HL-60/S4 treated with retinoic acid at 250 ng/mL for 4 days and 3 days (cell line): ENCODE measurements around the gene HNF1A.

Experiments used
- in situ Hi-C: fragments of 300-500 bp; cut with MboI; formaldehyde crosslinking; loops from 2 replicates; pipeline ENCODE4 v1.7.0; 2022; ENCODE audit warnings: low sequenced_read_pairs

Gene HNF1A

DNA sequence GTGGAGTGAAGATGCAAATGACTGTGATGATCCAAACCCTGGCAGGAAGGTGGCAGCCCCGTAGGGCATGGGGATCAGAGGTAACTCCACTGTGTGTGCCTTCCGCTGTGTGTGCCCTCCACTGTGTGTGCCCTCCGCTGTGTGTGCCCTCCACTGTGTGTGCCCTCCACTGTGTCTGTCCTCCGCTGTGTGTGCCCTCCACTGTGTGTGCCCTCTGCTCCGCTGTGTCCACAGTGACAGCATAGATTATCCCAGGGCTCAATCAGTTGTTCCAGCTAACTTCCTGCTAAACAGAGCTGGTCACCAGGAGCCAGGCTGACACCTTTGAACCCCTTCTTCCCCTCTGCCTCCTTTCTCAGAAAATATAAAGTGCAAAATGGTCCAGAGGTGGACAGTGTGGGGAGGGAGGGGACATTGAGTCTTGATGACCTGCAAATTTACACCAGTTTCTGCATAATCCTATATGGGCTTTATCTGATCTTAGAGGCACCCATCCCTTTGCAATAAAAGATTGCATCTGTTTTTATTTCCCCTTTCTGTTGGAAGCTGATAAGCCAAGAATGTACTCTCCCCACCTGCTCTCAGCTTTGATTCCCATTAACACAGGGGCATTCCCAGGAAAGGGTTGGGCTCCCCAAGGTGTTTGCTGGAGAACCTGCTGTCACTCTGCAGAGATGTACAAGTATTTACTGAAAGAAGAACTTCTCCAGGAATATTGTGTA, 21.6 kb upstream of the HNF1A start:
- in situ Hi-C loops: loop anchor here (25.0 kb wide), 1 partner anchor 369 kb away; the partner anchor contains the start of gene POP5

DNA sequence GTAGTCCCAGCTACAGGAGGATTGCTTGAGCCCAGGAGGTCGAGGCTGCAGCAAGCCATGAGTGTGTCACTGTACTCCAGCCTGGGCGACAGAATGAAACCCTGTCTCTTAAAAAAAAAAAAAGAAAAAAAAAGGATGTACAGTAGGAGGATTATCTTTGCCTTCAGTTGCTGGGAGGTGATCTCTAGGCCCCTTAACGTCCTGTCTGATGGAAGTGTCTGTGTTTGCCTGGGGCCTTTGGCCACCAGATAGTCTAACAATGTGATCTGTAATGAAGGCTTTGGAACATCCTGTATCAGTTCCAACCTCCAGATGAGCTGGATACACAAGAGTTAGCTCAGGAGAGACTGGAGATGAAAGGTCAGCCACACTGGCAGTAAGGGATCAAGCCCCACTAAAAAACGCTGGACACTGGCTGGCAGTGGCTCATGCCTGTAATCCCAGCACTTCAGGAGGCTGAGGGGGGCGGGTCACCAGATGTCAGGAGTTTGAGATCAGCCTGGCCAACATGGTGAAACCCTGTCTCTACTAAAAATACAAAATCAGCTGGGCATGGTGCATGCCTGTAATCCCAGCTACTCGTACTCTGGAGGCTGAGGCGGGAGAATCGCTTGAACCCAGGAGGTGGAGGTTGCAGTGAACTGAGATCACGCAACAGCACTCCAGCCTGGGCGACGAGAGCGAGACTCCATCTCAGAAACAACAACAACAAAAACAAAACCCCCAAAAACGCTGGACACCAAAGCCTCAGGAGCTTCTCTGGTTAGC, 19.0 kb upstream of the HNF1A start:
- in situ Hi-C loops: loop anchor here (25.0 kb wide), 1 partner anchor 372 kb away; the partner anchor contains the start of gene POP5

DNA sequence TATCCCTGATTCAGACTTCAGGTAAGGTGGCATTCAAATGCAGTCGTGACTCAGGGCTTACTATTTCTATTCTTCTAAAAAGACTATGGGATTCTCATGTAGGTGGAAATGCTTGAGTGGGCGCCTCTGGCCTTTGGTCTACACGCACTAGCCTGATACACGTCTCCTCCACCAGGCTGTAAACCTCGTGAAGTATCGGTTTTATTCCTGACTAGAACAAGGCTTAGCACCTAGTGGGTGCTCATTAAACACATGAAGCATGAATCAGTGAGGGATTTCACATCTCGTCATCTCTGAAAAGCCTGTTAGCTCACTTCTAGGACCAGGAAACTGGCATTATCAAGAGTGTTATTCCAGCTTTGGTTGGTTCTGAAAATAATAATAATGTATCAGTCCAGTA, 17.7 kb upstream of the HNF1A start:
- in situ Hi-C loops: loop anchor here (25.0 kb wide), 1 partner anchor 373 kb away; the partner anchor contains the start of gene POP5

DNA sequence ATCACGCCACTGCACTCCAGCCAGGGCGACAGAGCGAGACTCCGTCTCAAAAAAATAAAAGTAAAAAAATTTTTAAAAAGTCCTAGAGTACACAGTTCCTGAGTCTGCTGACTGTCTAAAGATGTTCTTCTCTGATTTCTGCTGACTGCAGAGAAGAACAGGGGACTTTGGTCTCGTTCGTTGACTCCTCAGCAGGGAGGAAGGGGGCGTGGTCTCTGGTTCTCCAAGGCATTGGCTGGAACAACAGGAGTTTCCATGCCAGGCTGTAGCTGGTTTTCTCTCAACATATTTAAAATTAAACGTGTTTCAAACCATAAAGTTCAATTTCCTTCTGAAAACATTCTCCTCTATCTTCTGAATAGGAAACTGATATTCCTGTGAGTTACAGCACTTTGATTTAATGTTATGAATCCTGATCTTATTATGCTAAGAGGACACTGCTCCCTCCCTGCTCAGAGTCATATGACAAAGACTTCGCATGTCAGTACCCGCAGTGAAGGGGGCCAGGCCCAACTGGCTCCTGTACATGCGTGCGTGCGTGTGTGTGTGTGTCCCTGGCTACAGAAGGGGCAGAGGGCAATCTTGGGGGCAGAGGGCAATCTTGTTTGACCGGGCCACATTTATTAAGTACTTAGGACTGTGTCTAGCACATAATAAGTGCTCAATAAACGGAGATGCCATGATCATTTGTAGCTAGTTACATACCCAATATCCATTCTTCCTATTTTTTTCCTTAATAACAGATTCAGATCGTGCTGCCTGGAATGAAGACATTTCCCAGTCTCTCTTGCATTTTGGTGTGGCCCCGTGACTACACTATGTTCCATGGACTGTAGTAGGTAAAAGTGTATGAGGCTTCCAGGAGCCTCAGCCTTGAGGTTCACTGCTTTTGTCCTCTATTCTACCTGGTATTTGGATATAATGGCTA, 16.5 kb upstream of the HNF1A start:
- in situ Hi-C loops: loop anchor here (25.0 kb wide), 1 partner anchor 375 kb away; the partner anchor contains the start of gene POP5

DNA sequence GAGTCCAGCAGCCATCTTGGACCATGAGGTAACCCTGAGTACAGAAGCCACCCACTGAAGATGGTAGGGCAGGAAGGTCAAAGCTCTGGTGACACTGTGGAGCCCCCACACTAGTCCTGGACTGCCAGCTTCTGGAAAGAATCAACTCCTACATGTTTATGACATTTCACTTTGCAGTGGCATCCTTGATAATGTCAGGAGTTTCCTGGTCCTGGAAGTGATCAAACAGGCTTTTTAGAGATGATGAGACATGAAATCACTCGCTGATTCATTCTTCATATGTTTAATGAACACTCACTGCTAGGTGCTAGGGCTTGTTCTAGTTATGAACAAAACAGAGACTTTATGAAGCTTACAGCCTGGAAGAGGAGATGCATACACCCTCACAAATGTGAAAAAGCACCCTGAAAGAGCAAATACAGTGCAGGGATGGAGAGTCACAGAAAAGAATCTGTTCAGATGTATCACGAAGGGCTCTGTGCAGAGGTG, 15.8 kb upstream of the HNF1A start:
- in situ Hi-C loops: loop anchor here (25.0 kb wide), 1 partner anchor 375 kb away; the partner anchor contains the start of gene POP5

DNA sequence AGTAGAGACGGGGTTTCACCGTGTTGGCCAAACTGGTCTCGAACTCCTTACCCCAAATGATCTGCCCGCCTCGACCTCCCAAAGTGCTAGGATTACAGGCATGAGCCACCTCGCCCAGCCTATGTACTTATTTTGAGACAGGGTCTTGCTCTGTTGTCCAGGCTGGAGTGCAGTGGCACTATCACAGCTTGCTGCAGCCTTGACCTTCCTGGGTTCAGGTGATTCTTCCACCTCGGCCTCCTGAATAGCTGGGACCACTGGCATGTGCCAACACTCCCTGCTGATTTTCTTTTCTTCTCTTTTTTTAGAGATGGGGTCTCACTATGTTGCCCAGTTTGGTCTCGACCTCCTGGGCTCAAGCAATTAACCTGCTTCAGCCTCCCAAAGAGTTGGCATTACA, 14.0 kb upstream of the HNF1A start:
- in situ Hi-C loops: loop anchor here (25.0 kb wide), 1 partner anchor 377 kb away; the partner anchor contains the start of gene POP5

DNA sequence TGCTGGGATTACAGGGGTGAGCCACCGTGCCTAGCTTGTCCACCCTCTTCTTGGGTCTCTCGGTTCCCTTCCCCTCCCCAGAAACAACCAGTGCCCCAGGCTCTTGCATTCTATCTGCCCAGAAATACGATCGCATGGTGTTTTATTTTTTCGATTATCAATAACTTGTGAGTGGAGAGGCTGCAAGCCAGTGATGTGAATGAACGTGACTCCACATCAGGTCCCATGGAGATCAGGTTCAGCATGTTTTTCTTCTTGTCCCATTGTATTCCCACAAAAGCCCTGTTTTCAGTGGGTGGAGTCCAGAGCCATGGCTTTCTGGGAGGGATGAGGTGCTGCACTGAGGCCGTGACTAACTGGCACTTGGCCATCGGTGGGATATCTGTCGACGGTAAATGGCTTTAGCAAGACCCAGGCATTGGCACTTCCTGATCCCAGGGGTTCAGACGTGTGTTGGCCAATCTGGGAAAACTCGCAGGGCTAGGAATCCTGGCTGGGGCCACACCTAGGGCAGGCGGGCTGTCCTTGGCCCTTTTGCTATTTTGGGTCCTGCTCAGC, 12.7 kb upstream of the HNF1A start:
- in situ Hi-C loops: loop anchor here (25.0 kb wide), 1 partner anchor 378 kb away; the partner anchor contains the start of gene POP5

DNA sequence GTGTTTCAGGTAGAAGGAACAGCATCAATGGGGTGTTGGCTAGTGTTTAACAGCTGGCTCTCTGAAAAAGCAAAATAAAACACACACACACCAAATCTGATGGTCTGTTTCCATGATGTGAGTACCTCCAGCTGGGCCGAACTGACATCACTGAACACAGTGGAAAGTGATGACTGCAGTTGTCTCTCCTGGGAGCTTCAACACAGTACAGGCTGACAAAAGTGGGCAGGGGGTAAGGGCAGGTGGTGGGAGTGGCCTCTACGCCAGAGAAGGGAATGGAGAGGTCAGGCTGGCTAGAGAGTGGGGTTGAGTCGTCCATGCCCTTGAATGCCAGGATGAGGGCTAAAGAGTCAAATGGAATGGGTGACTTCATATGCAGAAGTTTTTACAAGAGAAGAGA, 8.0 kb upstream of the HNF1A start:
- in situ Hi-C loops: loop anchor here (25.0 kb wide), 1 partner anchor 383 kb away; the partner anchor contains the start of gene POP5

DNA sequence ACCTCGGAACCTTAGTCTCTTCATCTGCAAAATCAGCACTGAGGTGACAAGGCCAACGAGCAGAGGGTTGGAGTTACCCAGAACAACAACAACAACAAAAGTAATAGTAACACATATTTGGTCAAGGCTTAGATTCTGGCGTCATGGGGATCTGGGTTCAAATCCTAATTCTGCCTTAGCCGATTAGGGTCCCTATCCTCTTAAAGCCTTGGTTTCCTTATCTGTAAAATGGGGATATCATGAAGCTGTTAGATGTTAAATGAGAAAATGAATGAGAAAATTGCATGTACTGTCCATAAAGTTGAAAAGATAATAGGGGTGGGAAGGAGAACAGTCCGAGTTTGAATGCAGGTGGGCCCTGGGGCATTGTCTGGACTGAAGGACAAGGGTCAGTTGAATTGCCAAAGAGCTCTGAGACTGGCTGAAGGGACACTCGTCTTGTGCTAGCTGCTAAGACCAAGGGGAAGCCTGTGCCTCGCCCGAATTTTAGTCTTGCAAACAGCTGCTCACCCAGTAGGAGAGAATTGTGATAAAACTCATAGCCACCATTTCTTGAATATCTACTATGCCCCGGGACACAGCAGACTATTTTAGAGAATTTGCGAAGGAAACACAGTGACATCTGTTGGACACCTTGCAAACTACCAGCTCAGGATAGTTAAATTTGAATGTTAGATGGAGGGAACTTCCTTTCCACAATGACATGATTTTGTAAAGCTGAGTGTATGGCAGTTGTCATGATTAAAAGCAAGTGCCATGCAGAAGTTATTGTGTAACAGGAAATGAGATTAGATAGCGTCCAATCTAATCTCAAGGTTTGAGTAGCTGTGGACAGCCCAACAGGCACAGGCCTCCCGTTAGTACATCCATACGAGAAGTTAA, 6.8 kb upstream of the HNF1A start:
- in situ Hi-C loops: loop anchor here (25.0 kb wide), 1 partner anchor 384 kb away; the partner anchor contains the start of gene POP5

DNA sequence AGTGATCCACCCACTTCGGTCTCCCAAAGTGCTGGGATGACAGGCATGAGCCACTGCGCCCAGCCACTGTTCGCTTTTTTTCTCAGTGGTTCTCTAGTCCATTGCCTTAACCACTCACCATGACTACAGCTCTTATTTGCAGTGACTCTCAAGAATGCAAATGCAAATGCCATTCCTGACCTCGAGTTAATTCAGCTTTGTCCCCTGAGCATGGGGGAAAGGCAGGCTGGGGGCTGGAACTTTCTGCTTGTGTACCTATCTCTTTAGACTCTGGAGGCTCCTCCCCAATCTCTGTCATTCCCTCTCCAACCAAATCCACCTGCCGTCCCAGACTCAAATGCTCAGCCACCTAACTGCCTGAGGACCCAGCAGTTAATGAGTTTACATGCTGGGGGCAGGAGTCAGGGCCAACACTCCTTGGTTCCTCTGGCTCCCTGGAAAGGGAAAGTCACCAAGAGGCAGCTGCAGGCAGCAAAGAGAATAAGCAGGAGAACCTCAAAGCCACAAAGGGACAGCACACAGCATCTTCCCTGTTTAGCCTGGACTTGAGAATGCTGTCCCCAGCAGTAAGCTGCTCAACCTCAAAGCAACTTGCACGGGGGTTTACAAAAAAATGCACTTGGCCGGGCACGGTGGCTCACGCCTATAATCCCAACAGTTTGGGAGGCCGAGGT, 5.3 kb upstream of the HNF1A start:
- in situ Hi-C loops: loop anchor here (25.0 kb wide), 1 partner anchor 386 kb away; the partner anchor contains the start of gene POP5

DNA sequence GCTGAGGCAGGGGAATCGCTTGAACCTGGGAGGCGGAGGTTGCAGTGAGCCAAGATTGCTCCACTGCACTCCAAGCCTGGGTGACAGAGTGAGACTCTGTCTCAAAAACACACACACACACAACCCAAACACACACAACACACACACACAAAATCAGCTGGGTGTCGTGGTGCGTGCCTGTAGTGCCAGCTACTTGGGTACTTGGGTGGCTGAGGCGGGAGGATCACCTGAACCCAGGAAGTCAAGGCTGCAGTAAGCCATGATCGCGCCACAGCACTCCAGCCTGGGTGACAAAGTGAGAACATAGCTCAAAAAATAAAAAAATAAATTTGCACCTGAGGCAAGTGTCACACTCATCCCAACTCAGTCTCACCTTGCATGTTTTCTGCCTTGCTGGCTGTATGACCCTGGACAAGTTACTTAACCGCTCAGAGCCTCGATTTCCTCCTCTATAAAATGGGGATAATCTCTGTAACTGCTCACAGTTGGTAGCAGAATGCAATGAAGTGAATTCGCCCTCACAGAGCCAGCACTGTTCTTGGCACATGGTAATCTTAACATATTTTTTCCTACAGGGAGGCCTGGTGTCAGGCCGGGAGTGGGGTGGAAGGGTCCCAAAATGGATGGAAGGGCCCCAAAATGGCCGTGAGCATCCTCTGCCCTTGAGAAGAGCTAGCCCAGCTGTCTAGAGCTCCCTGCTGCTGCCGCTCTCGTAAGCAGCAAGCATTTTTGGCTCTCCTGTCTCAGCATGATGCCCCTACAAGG, 630 bp upstream of the HNF1A start:
- in situ Hi-C loops: no loop called here

DNA sequence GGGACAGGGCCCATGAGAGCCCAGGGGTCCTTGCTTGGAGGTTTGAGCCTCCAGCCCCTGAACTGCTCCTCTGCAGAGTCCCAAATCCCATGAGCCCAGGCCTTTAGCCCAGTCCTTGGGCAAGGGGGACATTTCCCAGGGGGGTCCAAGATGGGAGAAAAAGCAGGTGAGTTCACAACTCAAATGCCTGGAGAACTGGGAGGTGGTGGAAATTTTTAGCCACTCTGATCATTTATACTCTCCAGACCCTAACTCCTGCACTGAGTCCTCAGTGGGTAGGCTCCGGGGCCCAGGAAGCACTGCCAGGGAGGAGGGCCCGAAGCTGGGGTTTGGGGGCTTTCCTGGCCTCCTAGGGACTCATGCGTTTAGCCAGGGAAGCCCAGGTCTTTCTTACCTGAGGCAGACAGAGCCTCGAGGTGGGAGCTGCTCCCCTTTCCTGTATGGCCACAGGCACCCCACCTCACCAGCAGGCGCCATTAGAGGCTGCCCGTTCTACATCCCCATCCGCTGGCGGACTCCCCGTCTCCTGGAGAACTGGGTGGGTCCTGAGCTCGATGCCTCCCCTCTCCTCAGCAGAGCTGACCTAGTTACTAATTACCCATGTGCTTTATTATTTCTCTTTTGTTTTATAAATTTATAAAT, 998 bp downstream of the HNF1A start:
- in situ Hi-C loops: no loop called here

DNA sequence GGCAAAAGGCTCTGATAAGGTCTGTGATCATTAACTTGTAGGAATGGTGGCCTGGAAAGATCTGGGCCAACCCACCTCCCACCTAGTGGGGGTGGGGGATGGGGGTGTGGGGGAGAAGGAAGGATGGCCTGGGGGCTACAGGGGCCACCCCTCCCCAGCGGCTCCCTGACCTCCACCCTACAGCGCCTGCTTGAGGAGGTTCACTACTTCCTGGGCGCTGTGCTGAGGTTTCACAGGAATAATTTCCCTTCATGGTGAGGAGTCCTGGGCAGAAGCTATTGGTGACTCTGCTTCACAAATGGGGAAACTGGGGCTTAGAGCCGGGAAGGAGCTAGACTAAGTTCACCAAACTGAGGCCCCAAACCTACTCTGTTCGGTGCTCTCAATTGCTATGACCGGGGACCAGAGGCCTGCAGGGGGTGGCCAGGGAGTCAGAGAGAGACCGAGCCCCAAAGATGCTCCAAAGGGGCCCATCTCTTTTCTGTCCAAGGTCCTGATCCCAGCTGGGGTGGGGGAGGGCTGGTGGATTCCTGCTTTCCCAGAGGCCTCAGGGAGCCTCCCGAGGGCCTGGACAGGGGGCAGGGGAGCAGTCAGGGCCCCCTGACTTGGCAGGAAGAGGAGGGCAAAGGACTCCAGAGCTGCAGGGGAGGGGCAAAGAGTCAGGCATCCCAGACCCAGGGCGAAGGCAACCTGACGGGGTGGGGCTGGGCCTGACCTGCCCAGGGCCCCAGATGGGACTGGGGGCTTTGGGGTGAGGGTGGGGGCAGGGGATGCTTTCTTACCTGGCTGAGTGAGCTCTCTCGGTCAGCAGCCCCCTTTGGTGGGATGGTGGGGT, 1.7 kb downstream of the HNF1A start:
- in situ Hi-C loops: no loop called here

DNA sequence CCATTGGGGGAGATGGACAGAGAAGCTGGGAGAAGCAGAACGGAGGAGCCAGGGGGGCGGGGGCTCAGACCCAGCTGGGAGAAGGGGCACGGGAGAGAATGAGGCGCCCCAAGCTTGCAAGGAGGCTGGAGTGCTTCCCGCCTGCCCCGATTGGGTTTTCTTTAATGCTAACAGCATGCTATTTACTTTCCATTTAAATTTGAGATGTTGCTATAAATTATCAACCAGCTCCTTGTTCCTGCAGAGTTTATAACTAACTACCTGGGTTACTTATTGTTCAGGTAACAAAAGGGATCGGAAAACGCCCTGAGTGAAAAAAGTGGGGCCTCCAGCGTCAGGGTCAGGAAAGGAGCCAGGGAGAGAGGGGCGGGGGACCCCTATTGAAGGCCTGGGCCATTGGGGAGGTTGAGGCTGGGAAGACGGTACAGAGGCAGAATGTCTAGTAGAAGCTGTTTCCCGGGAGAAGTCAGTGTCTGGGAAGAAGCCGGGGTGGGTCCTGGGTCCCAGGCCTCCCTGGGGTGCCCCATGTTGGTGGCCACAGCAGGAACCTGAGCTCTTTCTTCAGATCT, 2.5 kb downstream of the HNF1A start:
- in situ Hi-C loops: no loop called here

DNA sequence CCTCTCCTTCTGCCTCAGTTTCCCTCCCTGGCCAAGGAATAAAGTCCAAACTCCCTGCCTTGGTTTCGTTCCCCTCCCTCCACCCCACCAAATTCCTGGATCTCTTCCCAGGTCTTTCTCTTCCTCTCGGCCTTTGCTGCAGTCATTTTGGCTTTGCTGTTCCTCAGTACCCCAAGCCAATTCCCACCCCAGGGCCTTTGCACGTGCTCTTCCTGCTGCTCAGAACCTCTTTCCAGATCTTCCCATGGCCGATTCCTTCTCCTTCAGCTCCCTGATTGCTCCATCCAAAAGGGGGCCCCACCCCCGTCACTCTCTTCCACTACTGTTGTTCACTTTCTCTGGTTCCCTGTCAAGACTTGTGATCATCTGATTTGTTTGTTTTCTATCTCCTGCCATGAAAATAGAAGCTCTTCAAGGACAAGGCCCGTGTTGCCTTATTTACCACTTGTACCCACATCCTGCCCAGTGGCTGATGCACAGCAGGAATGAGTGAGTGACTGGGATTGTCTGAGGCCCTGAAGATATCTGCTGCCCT, 3.1 kb downstream of the HNF1A start:
- in situ Hi-C loops: no loop called here

DNA sequence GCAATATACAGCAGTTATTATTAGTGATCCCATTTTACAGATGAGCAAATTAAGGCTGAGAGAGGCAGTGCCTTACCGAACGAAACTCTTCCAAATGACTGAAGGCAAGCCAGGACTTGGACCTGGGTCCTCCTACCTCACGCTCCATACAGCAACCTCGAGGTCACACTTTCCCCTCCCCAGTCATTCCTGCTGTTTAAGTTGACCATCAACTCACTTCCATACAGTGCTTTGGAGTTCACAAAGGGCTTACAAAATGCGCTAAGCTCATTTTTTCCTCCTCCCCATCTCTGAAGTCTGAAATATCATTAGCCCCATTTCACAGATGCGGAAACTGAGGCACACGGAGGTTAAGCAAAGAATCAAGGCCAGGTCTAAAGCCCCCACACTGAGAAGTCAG, 4.3 kb downstream of the HNF1A start:
- in situ Hi-C loops: no loop called here
